IPS-18a (cell line): ENCODE data around the gene IGFBPL1.
A peak's percentile ranks its signal among the peaks of the same experiment; 100 is the strongest.

Experiments used
- H3K27ac ChIP-seq: one replicate; pipeline ENCODE4 v1.5.1; 2013; ENCODE audit warnings: low read length
- H3K27me3 ChIP-seq: one replicate; pipeline ENCODE4 v1.6.1; 2013; ENCODE audit warnings: mild to moderate bottlenecking, low read length; ENCODE audit not compliant: control insufficient read depth, insufficient read depth
- H3K36me3 ChIP-seq: one replicate; pipeline ENCODE4 v1.6.1; 2013; ENCODE audit warnings: low read depth, low read length; ENCODE audit not compliant: control insufficient read depth
- H3K4me1 ChIP-seq: one replicate; pipeline ENCODE4 v1.6.1; 2013; ENCODE audit warnings: low read depth, low read length; ENCODE audit not compliant: control insufficient read depth
- H3K4me3 ChIP-seq: one replicate; pipeline ENCODE4 v1.5.1; 2013; ENCODE audit warnings: low read length
- H3K9ac ChIP-seq: one replicate; pipeline ENCODE4 v1.6.1; 2013; ENCODE audit warnings: mild to moderate bottlenecking, low read length, moderate library complexity
- H3K9me3 ChIP-seq: one replicate; pipeline ENCODE4 v1.6.1; 2013; ENCODE audit warnings: low read depth, low read length; ENCODE audit not compliant: control insufficient read depth

The IGFBPL1 gene

DNA sequence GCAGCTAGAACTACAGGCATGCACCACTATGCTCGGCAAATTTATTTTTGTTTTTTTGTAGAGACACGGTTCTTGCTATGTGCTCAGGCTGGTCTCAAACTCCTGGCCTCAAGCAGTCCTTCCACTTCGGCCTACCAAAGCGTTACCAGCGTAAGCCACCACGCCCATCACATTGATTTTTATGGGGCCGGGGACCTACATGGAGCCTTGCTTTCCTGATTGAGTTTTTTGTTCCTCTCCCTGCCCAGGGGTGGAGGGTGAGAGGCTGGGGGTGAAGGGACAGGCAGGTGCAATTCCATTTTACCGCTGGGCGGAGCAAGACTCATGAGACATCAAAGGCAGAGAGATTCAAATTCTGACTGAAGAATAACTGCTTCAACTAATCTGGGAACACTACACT is 29.8 kb downstream of the IGFBPL1 start:
- Histone ChIP-seq H3K27ac (no peak overlapping the region), H3K9ac (no peak overlapping the region), H3K27me3 (peaks cover 19% of the 10 kb centered on the region), H3K4me1 (peaks cover 3% of the 10 kb centered on the region), H3K36me3 (peaks cover 26% of the 10 kb centered on the region), H3K4me3 (no peak overlapping the region), H3K9me3 (no peaks in the 10 kb centered on the region)

DNA sequence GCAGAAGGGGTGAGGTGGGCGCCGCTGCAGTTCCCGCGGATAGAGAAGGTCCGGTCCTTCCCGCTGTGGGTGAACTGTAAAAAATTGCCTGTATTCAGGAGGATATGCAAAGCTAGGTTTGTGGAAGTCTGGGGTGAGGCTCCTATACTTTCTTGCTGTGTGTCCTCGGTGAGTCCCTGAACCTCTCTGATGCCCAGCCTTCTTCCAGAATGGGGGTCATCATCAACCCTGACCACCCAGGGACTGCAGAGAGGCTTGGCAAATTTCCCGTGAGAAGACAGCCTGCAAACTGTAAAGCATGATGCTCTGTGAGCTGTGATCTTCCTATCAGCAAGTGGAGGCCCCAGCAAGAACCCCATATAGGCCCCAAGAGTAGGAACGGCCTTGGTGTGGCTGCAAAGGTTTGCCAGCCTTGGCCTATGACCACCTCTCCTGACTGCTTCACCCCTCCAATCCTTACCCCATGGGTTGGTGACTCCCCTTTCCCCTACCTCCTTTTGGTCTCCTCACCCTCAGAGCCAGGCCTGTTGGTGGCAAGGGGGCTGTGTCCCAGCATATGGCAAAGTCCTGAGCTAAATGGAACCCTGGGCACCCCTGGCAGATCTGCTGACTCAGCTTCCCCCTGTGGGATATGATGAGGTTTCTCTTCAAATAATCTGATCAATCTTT is 31.0 kb downstream of the IGFBPL1 start:
- Histone ChIP-seq H3K27ac (peak overlapping the region; percentile 6), H3K9ac (peak overlapping the region; percentile 82), H3K27me3 (peaks cover 30% of the 10 kb centered on the region), H3K9me3 (no peaks in the 10 kb centered on the region), H3K4me3 (peak overlapping the region; percentile 78), H3K4me1 (peaks cover 3% of the 10 kb centered on the region), H3K36me3 (peaks cover 22% of the 10 kb centered on the region)

DNA sequence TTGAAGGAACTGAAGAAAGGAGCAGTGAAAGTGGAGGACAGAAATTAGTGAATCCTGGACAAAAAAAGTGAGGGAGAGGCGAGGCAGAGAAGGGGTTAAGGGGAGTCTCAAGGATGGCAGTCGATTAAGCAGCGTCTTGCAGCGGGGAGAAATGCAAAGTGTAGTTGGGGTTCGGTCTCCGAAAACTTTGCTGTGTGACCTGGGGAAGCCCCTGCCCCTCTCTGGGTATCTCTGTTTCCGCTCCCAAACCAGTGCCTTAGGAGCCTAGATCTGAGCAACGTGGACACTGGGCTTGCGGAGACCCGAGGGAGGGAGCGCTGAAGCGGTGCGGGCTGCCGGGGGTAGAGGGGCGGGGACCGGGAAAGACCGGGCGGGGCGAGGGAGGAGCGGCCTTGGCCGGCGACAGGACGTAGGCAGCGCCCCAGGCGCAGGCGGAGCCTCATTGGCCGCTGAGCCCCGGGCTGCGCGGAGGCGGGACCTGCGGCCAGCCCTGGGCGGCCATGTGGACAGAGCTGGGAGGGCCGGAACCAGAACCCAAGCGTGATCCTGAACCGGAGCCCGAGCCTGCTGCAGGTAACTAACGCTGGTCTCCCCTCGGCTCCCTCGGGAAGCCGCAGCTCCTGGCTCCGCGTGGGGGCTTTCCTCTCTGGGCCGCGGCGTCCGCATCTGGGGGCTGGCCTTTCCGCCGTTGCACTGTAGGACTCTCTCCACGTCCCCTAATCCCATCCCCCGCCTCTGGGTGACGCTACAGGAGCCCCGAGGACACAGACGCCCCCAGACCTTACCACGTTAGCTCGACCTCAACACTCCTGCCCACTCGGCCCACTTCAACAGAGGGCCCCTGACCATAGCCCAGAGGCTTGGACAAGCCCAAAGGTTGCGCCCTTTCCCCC is 31.8 kb downstream of the IGFBPL1 start, which contains the start of gene ALDH1B1:
Gene ALDH1B1, plus strand, starts transcription at position 468 of the 893 bp plus-strand sequence. CDS start 3,047 bp downstream, outside the sequence.
- H3K9ac ChIP-seq, result peak within 1 kb of the TSS; percentile 82
- H3K4me1 ChIP-seq, result peaks cover 3% of the 10 kb centered on the region
- peak within 1 kb of the TSS; percentile 78 for H3K4me3 ChIP-seq
- H3K27ac ChIP-seq, result peak within 1 kb of the TSS; percentile 50
- peaks cover 16% of the 10 kb centered on the region for H3K36me3 ChIP-seq
- H3K27me3 ChIP-seq, result peaks cover 33% of the 10 kb centered on the region
- no peaks in the 10 kb centered on the region for H3K9me3 ChIP-seq

DNA sequence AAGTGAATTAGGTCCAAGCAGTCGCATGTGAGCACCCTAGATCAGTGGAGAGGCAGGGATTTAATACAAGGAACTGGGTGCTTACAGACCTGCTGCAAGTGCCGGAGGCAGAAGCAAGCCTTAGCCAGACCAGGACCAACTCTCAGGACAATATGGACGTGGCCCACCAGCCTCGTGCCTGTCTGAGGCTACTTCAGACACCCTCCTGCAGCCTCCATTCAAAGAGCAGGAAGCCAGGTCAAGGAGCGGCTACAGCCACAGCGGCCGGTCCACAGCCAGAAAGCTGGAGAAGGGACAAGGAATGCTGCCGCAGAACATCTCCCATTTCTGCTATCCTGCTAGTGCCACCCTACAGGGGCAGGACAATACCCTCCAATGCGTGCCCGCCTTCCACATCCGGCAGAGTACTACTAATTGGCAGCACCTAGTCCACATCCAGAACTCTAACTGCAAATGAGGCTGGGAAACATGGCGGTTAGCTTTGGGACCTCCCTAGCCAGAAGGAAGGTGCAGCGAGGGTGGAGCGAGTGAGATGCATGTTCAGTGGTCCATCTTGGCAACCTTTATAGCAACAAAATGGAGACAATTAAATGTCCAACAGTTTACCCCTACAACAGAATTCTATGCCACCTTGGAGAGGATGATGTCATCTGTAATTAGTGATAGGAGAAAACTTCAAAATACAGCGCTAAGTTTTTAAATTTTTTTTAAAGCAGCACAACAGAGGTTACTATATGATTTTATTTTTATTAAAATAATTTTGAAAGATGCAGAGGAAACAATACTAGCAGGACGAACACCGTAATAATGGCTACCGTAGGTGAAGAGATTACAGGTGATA is 32.8 kb downstream of the IGFBPL1 start:
- Histone ChIP-seq H3K4me3 (peak overlapping the region; percentile 78), H3K36me3 (peaks cover 9% of the 10 kb centered on the region), H3K9ac (peak overlapping the region; percentile 82), H3K9me3 (no peaks in the 10 kb centered on the region), H3K4me1 (peaks cover 3% of the 10 kb centered on the region), H3K27ac (no peak overlapping the region), H3K27me3 (peaks cover 35% of the 10 kb centered on the region)

DNA sequence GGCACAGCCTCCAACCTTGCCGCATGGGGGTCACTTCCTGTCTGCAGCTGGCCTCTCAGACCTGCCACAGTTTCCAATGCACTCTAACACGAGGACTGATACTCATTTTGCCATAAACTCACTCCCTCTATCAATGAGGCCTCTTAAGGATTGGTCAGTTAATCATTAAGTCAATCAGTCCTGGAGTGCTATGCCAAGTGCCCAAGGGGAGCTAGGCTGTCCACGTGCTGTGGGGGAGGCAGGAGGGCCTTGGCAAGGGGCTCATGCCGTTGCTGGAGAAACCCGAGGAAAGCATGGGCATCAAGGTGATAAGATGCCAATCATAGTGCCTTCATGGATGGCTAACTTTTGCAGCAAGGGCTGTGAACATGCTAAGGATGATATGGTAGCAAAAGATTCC is 33.4 kb downstream of the IGFBPL1 start:
- H3K27me3 ChIP-seq, result peaks cover 35% of the 10 kb centered on the region
- H3K36me3 ChIP-seq, result peaks cover 2% of the 10 kb centered on the region
- H3K9ac ChIP-seq, result no peak overlapping the region
- H3K27ac ChIP-seq, result no peak overlapping the region
- H3K9me3 ChIP-seq, result no peaks in the 10 kb centered on the region
- peaks cover 3% of the 10 kb centered on the region for H3K4me1 ChIP-seq
- no peak overlapping the region for H3K4me3 ChIP-seq

DNA sequence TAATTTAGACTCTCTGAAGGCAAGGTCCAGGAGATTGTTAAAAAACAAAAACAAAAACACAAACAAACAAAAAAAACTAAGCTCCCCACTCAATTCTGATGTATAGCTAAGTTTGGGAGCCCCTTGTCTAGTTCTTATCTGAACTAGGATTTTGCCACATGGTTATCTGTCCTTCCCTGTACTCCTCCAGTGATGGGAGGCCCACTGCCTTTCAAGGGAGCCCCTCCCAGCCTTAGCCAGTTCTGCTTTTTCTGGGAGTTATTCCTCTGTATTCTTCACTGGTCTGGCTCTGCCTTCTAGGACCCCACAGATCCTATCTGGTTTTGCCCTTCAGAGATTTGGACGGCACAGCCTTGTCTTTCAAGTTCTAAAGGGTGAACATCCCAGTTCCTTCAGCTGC is 33.8 kb downstream of the IGFBPL1 start:
- H3K9ac ChIP-seq, result no peak overlapping the region

DNA sequence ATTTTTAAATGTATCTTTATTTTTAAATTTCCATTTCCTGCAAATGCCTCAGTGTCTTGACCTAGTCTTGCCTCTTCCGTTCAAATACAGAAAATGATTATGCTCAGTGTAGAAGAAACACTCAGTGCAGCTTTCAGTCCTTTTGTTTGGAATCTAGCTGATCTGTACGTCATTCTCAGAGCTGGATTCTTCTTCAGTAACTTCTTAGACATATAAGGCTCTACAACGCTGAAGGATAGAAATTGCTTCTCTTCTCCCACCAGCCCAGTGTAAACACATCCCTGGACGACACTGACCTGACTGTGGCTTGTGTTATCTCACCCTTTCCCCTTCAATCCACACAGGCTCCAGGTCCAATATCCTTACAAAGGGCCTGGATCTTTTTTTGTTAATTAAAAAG is 34.9 kb downstream of the IGFBPL1 start:
- Histone ChIP-seq H3K9ac (no peak overlapping the region), H3K27me3 (peaks cover 40% of the 10 kb centered on the region), H3K4me1 (peaks cover 3% of the 10 kb centered on the region), H3K9me3 (no peaks in the 10 kb centered on the region), H3K27ac (no peak overlapping the region), H3K4me3 (no peak overlapping the region), H3K36me3 (no peaks in the 10 kb centered on the region)

More for the DNA sequence above, 33.8 kb downstream of the IGFBPL1 start:
- H3K9me3 ChIP-seq, result no peaks in the 10 kb centered on the region
- no peaks in the 10 kb centered on the region for H3K36me3 ChIP-seq
- peaks cover 35% of the 10 kb centered on the region for H3K27me3 ChIP-seq
- no peak overlapping the region for H3K27ac ChIP-seq
- peaks cover 3% of the 10 kb centered on the region for H3K4me1 ChIP-seq
- H3K4me3 ChIP-seq, result no peak overlapping the region

DNA sequence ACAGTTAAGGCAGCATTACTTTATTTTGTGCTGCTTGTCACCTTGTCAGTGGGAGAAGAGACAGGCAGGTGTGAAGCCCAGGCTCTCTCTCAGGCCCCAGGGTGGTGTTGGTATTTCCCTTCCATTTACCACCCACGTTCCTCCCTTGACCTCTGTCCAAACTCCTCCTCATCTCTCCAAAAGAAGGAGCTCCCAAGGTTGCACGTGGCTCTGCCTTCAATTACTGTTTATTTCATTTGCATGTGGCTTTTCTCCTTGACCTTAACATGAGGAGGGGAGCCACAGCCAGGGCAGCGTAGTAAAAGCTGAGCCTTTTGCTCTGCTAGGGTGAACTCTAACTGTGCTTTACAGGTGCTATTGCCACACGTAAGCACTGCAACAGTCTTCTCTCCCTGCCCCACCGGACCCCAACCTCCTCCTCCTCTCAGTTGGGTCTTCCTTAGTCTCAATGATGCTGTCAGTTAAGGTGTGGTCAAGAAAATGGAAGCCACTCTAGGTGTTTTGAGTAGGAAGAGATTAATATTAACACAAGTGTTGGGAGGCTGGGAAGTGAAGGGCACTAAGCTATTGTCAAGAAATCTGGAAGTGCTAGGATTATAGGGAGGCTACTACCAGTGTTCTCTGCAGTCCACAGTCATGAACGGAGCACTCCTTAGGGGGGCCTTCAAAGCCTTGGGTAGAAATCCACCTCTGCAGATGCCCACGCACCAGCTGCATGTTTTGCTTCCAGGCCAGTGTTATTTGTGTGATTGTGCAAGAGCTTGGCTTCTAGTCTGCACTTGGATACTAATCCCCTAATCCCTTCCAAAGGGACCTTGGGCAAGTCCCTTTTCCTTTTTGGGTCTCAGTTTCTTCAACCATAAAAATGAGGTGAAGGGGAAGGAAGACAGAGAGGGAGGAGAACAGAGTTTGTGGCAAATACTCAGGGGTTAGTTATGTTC is 35.7 kb downstream of the IGFBPL1 start:
- no peaks in the 10 kb centered on the region for H3K9me3 ChIP-seq
- no peaks in the 10 kb centered on the region for H3K36me3 ChIP-seq
- H3K27me3 ChIP-seq, result peaks cover 46% of the 10 kb centered on the region
- no peak overlapping the region for H3K27ac ChIP-seq
- no peak overlapping the region for H3K9ac ChIP-seq
- H3K4me3 ChIP-seq, result no peak overlapping the region
- peaks cover 3% of the 10 kb centered on the region for H3K4me1 ChIP-seq

DNA sequence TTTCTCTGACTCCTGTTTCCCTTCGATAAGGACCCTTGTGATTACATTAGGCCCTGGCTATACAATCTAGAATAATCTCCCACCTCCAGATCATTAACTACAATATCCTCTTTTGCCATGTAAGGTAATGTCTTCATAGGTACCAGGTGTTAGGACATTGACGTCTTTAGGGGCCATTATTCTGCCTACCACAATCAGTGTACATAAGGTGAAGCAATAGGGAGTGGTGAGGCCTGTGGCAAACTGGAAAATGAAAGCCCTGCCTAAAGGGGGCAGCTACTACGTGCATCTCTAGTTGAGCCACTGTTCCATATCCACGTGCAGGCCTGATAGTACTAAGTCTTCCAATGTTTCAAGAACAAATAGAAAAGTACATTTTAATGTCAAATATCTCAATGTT is 36.5 kb downstream of the IGFBPL1 start:
- Histone ChIP-seq H3K36me3 (no peaks in the 10 kb centered on the region), H3K27me3 (peaks cover 51% of the 10 kb centered on the region), H3K9ac (no peak overlapping the region), H3K4me1 (peaks cover 3% of the 10 kb centered on the region), H3K9me3 (no peaks in the 10 kb centered on the region), H3K27ac (no peak overlapping the region), H3K4me3 (no peak overlapping the region)

DNA sequence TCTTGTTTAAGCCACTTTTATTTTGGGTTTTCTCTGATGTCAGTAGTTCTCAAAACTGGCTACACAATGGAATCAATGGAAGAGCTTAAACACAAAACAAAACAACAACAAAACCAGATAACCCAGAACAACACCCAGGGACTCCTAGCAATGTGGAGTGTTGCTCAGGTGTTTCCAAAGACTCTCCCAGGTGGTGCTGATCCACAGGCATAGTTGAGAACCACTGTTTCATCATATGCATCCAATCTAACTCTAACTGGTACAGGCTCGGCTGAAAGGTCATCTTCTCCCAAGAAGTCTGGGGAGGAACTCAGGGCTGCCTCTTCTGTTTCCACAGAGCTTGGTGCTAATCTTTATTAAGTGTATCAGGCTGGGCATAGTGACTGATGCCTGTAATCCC is 37.2 kb downstream of the IGFBPL1 start:
- H3K9ac ChIP-seq, result no peak overlapping the region
- H3K4me3 ChIP-seq, result no peak overlapping the region
- peaks cover 58% of the 10 kb centered on the region for H3K27me3 ChIP-seq
- H3K27ac ChIP-seq, result no peak overlapping the region
- H3K9me3 ChIP-seq, result no peaks in the 10 kb centered on the region
- H3K4me1 ChIP-seq, result peaks cover 2% of the 10 kb centered on the region
- H3K36me3 ChIP-seq, result no peaks in the 10 kb centered on the region
